GM18951 (cell line): ENCODE results near the gene ZNHIT2.

Experiments used
- POLR2A ChIP-seq: IDR thresholded peaks from 4 replicates; pipeline ENCODE4 v1.6.1; 2011; ENCODE audit warnings: mild to moderate bottlenecking; ENCODE audit not compliant: insufficient read length, insufficient read depth; ENCODE audit errors: extremely low read depth
- in situ Hi-C: fragments of 300-500 bp; cut with MboI; formaldehyde crosslinking; loops from one replicate; pipeline ENCODE4 v1.12.0; 2022; ENCODE audit warnings: low sequenced_read_pairs, mixed read lengths, inconsistent platforms; ENCODE audit not compliant: unreplicated experiment

Gene ZNHIT2

DNA sequence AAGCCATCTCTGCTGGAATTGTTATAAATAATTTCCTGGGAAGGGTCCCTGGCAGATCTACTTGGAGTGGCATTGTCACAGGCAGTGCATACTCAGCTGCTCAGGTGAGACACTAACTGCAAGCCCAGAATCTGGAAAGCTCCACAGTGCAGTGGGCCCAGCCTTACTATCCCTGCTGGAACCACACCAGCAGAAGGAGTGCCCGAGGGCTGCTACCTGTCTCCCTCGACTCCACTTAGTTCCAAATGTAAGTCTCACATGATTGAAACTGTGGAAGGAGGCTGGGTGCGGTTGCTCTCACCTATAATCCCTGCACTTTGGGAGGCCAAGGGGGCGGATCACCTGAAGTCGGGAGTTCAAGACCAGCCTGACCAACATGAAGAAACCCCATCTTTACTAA is 31.2 kb upstream of the ZNHIT2 start:
- in situ Hi-C loops, result no loop called here
- no peak for TF ChIP-seq POLR2A

DNA sequence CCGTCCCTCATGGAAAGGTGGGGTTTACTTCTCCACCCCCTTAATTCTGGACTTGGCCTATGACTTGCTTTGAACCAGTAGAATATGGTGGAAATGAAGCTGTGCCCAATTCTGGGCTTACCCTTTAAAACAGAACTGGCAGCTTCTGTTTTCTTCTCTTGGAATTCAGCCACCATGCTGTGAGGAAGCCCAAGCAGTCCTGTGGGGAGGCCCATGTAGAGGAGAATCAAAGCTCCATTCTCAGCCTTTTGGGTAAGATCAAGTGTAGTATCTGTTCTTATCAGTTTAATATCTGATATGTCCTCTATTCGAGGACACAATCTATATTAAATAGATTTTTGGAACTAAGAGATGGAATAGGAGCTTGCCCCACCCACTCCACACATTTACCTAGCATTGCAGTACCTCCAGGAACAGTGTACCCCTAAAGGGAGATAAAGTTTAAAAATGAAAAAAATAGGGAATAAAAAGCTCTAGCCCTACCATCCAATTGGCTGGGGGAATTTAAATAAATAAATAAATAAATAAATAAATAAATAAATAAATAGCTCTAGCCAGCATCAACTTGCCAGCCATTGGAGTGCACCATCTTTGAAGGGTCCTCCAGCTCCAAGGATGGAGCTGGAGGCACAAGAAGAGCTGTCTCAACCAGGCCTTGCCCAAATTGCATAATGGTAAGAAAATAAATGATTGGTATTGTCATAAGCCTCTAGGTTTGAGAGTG is 30.0 kb upstream of the ZNHIT2 start:
- in situ Hi-C loops, result no loop called here
- TF ChIP-seq POLR2A, result no peak

DNA sequence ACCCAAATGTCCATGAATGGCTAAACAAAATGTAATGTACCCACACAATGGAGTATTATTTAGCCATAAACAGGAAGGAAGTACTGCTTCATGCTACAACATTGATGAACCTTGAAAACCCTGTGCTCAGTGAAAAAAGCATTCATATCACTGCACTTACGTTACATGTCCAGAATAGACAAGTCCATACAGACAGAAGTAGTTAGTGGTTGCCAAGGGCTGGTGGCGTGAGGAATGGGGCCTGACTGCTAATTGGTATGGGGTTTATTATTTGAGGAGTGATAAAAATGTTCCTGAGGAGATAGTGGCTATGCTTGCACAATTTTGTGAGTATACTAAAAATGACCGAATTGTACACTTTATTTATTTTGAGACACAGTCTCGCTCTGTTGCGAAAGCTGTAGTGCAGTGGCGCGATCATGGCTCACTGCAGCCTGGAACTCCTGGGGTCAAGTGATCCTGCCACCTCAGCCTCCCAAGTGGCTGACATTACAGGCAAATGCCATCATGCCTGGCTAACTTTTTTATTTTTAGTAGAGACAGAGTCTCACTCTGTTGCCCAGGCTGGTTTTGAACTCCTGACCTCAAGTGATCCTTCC is 24.5 kb upstream of the ZNHIT2 start:
- in situ Hi-C loops, result no loop called here

DNA sequence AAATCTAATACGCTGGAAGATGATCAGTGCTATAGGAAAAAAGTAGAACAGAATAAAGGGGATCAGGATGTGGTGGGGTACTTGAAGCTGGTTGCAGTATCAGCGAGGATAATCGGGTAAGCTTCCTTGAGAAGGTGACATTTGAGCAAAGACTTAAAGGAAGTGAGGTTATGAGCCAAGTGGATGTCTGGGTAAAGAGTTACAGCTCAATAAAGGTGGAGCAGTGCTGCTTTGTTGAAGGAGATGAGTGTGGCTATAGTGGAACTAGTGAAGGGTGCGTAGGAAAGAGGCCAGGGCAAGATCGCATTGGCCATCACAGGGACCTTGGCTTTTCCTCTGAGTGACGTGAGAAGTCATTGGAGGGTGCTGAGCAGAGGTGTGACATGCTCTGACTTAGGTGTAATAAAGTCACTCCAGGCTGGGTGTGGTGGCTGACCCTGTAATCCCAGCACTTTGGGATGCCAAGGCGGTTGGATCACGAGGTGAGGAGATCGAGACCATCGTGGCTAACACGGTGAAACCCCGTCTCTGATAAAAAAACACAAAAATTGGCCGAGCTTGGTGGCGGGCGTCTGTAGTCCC is 19.1 kb upstream of the ZNHIT2 start:
- TF ChIP-seq POLR2A, result no peak
- in situ Hi-C loops, result no loop called here

More for the DNA sequence above, 24.5 kb upstream of the ZNHIT2 start:
- no peak for TF ChIP-seq POLR2A

DNA sequence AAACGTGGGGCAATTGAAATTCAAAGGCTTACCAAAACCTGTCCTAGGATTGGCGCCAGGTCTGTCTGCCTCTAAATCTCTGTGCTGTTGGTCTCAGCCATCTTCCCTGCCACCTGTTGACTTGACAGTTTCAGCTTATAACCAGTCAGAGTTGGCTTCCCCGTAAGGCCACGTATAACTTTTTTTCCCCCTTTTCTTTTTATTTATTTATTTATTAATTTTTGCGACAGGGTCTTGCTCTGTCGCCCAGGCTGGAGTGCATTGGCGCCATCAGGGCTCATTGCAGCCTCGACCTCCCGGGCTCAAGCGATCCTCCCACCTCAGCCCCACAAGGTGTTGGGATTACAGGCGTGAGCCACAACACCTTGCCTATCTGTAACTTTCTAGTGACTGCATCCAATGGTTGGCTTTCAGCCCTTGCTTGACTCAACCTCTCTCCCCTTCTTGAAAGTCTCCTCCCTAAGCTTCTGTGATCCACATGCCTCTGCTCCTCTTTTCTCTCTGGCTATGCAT is 18.2 kb upstream of the ZNHIT2 start:
- in situ Hi-C loops, result no loop called here
- TF ChIP-seq POLR2A, result no peak

DNA sequence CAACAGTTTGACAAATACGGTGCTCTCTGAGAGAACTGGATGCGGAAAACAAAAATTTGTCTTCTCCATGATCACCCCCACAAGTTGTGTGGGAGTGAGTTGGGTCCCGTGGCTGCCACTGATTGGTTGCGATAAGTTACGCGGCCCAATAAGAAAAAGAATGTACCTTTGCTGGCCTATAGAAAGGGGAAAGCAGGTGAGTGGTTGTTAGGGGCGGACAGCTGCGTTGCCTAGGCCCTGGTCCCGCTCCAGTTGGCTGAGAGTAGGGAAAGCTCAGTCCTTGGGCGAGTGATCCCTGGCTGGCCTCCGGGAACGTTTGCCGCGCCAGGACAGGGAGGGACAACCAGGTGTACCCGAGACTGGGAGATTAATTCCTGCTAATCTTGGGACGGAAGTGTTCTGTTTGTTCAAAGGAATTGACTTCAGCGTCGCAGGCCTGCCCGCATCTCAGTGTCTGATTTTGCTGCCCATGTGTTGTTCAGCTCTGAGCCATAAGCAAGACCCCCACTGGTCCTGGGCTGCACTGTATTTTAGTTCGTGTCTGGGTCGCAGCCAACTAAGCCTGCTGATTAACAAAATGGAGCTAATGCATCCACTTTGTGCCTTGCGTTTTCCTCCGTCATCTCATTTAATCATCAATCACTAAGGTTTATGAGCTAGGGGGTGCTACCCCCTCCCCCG is 17.6 kb upstream of the ZNHIT2 start:
- in situ Hi-C loops, result no loop called here
- peak; percentile 73 for TF ChIP-seq POLR2A

DNA sequence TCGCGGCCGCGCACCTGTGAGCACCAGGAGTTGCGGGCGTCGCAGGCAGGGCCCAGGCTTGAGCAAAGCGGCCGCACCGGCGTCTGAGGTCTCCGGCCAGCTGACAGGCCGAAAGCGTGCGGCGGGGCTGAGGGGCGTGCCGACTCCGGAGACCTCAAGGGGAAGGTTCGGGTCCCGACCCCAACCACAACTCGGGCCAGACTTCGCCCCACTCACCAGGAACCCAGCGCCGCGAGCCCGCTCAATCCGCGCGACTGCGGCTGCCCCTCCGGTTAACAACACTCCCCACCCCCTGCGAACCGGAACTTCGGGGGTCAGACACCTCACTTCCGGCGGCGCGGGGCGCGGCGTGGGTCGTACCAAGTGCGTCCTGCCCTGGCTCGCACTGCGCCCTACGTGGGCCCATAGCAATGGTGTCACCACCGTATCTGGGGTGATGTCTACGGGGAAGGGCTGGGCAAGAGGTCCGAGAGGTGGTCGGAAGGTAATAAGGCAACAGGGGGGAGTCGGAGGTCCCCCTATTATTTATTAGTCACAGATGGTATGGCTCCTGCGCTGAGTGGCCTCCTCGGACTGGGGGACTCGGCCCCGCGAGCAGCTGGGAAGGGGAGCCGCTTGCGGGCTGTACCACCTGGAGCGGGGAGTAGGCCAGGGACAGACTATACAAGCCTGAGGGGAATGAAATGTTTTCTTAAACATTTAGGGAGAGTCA is 16.9 kb upstream of the ZNHIT2 start, which contains the start of gene SYVN1:
Gene SYVN1, minus strand, starts transcription at position 280 of the 712 bp plus-strand sequence. CDS start 918 bp downstream, outside the sequence.
- TF ChIP-seq POLR2A, result peak; percentile 84
- in situ Hi-C loops, result no loop called here

DNA sequence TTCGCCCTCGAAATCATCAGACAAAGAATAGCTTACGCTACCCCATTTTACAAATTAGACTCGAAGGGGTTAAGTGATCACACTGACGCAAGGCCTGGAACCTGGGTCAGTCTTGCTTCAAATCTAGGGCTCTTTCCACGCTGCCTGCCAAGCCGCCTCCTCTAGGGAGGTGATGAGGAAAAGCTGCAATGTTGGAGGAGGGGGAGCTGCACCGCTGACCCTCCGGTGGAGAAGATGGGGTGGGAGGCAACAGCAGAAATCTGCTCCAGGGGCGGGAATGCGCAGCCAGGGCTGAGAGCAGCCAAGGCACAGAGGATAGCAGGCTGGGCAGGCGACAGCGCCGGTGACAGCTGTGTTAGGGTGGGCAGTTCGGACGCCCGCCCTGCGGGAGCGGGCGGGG is 16.2 kb upstream of the ZNHIT2 start:
- in situ Hi-C loops, result no loop called here
- no peak for TF ChIP-seq POLR2A

DNA sequence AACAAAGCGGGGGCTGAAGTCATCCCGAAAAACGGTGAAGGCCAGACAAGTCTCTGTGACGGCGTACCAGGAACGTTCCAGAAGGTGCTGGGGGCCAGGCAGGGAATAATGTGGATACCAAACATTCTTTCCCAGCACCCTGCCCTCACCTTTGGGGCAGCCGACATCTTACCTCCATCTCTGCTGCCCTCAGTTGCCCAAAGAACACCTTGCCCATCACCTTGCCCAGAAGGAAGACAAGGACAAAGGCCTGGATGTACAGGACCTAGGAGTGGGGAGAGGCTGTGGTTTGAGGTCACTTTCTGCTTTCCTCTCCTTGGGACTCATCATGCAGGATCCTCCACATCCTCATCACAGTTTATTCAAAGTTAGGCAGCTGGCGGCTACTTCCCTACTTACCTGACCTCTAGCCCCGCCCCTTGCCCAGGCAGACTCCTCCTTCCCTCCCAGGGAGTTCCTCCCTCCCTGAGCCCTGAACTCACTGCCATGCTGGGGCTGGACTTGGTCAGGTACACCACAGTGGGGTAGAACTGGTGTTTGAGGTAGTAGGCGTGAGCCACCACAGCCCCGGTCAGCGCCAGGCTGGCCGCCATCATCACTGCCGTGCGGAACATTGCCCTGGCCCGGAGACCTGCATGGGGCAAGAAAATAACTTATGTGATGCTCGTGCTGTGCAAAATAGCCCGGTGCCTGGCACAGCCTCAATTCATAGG is 15.6 kb upstream of the ZNHIT2 start:
- peak; percentile 68 for TF ChIP-seq POLR2A
- in situ Hi-C loops, result no loop called here

DNA sequence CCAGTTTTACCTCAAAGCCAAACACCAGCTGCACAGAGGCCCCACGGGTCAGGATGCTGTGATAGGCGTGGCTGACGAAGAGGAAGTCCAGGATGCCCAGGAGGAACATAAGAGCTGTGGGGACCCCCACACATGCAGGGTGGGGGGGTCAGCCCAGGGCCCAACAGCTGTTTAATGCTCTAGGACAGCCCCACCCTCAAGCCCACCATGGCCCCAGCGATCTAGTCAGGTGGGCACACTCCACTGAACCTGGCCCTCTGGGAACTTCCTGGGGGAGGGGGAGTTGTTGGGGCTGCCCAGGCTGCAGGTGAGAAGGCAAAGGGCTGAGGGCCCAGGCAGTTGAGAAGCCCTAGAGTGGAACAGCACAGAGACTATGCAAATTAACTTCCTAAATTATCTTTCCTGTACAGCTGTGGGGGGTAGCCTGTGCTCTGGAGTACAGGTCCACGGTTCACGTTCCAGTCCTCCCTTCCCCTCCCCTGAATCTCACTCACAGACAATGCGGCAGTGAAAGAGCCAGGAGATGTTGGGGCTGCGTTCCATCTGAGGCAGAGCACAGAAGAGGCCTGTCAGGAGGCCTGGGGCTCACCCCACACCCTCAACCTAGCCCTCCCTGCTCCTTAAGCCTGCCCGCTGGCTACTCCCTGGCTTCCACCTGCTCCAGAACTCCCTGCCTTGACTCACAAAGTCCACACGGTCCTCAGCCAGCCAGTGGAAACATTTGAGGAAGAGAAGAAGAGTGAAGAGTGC is 14.9 kb upstream of the ZNHIT2 start:
- TF ChIP-seq POLR2A, result peak; percentile 74
- in situ Hi-C loops, result no loop called here

DNA sequence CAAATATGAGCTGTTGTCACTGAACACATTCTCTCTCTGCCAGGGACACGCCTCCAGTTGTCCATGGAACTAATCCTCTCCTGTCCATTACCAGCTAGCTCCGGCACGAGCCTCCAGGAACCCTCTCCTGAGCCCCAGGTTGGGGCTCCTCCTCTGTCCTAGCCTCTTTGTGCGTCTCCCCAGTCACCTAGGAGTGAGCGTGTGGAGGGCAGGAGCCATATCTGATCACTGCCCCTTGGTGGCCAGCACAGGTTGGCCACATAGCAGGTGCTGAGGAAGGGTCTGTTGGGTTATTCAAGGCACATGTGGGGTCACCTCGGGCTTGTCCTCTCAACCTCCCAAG is 14.4 kb upstream of the ZNHIT2 start:
- in situ Hi-C loops, result no loop called here
- no peak for TF ChIP-seq POLR2A

DNA sequence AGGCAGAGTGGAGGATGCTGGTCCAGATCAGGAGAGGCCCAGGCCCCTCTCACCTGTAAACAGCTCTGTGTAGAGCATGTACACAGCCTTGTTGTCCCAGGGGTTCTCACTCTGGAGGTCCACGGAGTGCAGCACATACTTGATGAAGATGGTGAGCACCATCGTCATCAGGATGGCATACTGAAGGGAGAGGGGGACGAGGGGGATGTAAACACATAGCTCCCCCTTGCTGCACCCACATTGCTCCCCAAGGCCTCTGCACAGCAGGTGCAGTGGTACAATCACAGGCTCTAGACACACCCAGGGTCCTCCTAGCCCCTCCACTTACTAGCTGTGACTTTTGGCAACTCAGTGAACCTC is 13.9 kb upstream of the ZNHIT2 start:
- TF ChIP-seq POLR2A, result no peak
- in situ Hi-C loops, result no loop called here
